Skeletal muscle cell (primary cell): ENCODE data around the gene IGFBP7.
A peak's percentile ranks its signal among the peaks of the same experiment; 100 is the strongest.

ENCODE experiments used
- DNase-seq: peaks from one replicate; pipeline ENCODE4 v3.0.0-alpha.2; 2010; ENCODE audit warnings: low read depth
- H3K4me3 ChIP-seq: 2 replicates; pipeline ENCODE4 v1.5.1; 2011; ENCODE audit warnings: low read depth, mild to moderate bottlenecking, control low read depth, low read length, moderate library complexity

The IGFBP7 gene

GRCh38 chr4:56990109-56990905 lies 119.9 kb downstream of the IGFBP7 start:
- DNase-seq, result peak; percentile 25
- no peak overlapping the region for H3K4me3 ChIP-seq

- H3K4me3 ChIP-seq, result no peak overlapping the region
- no peak for DNase-seq
Observed at GRCh38 chr4:56986952-56987351, 123.2 kb downstream of the IGFBP7 start.

GRCh38 chr4:56986192-56986591 lies 124.0 kb downstream of the IGFBP7 start:
- no peak overlapping the region for H3K4me3 ChIP-seq
- DNase-seq, result no peak

- H3K4me3 ChIP-seq, result no peak overlapping the region
- no peak for DNase-seq
Observed at GRCh38 chr4:56981795-56982201, 128.4 kb downstream of the IGFBP7 start.
